GM12865 (cell line): ENCODE data around the gene PDAP1.

Experiments used
- DNase-seq: peaks from one replicate; pipeline ENCODE4 v3.0.0; 2010; ENCODE audit warnings: low read depth
- H3K4me3 ChIP-seq: 2 replicates; pipeline ENCODE4 v1.5.1; 2011; ENCODE audit warnings: mild to moderate bottlenecking, low read depth, low read length, control low read depth
- TF ChIP-seq, protein P1 (sequence below): IDR thresholded peaks from 2 replicates; pipeline ENCODE4 v1.5.1; 2011; ENCODE audit warnings: low read length, control low read depth, low read depth, inconsistent platforms; ENCODE audit not compliant: insufficient read depth; ENCODE audit errors: missing control alignments

The PDAP1 gene

DNA sequence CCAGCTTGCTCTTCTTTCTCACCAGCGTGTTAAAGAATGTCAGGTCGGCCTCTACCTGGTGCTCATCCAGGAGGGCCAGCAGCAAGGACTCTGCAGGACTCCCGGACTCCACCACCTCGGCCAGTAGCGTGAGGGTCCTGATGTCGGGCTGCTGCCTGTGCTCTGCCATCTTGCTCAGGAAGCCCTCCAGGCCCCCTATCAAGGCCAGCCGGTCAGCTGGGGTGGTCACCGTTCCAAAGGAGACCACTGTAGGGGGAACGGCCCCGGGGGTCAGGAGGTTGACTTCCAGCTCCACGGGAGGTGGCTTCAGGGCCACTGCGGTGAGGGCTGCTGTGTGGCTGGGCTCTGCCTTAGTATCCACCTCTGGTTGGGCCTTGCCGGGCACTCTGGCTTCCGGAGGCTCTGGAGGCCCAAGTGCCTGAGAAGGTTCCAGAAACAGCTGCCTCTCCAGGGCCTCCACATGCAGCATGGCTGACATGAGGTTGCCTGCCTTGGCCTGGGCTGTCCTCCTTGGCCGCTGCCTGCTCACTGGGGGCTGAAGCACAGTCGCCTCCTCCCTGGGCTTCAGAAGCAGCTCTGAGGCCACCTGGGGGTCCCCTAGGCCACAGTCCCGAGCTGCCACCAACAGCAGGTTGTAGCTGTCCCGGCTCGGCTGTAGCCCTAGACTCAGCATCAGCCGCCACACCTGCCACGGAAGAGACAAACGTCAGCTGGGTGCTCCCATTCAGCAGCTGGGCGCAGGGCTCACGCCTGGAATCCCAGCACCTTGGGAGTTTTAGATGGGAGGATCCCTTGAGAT is 16.7 kb upstream of the PDAP1 start:
- no peak overlapping the region for H3K4me3 ChIP-seq
- TF ChIP-seq, protein P1, sequence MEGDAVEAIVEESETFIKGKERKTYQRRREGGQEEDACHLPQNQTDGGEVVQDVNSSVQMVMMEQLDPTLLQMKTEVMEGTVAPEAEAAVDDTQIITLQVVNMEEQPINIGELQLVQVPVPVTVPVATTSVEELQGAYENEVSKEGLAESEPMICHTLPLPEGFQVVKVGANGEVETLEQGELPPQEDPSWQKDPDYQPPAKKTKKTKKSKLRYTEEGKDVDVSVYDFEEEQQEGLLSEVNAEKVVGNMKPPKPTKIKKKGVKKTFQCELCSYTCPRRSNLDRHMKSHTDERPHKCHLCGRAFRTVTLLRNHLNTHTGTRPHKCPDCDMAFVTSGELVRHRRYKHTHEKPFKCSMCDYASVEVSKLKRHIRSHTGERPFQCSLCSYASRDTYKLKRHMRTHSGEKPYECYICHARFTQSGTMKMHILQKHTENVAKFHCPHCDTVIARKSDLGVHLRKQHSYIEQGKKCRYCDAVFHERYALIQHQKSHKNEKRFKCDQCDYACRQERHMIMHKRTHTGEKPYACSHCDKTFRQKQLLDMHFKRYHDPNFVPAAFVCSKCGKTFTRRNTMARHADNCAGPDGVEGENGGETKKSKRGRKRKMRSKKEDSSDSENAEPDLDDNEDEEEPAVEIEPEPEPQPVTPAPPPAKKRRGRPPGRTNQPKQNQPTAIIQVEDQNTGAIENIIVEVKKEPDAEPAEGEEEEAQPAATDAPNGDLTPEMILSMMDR, result no peak
- no peak for DNase-seq

DNA sequence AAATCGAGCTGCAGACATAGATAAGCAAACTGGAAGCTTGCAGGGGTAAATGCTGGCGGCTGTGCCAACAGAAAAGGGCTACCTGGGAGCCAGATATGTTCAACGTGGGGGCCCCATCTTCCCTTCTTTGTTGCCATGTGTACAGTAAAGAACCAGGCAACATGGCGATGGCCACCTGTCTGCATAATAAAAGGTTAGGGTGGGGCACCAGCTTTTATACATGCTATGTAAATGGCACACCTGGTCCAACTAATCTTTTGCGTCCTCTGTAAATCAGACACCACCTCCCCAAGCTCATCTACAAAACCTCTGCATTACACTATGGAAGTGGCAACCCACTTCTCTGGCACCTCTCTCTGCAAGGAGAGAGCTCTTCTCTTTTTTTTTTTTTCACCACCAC is 14.2 kb upstream of the PDAP1 start:
- TF ChIP-seq, protein P1, result no peak
- DNase-seq, result no peak
- no peak overlapping the region for H3K4me3 ChIP-seq

DNA sequence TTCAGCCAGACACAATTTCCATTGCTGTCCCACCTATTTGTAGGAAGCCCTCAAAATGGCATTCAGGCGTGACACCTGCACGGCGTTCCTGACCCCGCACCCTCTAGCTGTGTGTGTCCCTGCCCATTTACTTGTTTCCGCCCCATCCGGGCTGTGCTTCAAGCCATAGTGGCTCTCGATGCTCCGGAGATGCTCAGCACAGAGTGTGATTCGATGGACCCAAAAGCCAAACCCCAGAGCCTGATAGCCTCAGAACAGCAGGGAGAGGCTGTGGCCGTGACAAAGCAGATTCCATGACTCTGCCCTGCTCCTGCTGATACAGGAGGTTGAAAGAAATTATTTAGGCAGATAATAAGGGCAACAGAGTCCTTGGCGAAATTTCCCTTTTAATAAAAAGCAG is 13.8 kb upstream of the PDAP1 start:
- TF ChIP-seq, protein P1, result no peak
- DNase-seq, result no peak

DNA sequence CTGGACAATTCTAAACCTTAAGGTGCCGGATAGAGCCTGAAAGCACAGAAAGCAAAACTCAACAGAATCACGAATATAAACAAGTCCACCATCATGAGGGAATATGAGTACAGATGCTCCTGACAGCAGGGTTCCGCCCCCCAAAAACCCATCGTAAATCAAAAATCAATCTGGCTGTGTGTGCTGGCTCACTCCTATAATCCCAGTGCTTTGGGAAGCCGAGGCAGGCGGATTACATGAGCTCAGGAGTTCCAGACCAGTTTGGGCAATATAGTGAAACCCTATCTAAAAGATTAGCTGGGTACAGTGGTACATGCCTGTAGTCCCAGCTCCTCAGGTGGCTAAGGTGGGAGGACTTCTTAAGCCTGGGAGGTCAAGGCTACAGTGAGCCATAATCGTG is 12.6 kb upstream of the PDAP1 start:
- no peak overlapping the region for H3K4me3 ChIP-seq
- TF ChIP-seq, protein P1, result no peak
- DNase-seq, result no peak

More for the DNA sequence above, 13.8 kb upstream of the PDAP1 start:
- no peak overlapping the region for H3K4me3 ChIP-seq

DNA sequence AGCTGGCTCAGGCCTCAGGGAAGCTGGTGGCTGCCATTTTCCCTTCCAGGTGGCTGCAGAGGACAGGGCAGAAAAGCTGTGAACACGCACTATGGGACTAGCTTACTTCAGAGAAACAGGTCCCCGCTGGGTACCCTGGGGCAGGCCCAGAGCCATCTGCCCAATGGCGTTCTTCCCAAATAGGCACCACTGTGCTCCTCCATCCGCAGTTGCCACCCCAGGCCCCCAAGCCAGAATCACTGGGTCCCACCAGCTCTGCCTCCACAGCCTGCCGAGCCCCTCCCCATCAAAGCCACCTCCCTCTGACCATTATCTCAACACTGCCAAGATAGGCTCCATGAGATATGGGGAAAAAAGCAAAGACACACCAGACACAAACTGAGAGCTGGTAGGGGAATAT is 11.8 kb upstream of the PDAP1 start:
- no peak for DNase-seq
- TF ChIP-seq, protein P1, result no peak

DNA sequence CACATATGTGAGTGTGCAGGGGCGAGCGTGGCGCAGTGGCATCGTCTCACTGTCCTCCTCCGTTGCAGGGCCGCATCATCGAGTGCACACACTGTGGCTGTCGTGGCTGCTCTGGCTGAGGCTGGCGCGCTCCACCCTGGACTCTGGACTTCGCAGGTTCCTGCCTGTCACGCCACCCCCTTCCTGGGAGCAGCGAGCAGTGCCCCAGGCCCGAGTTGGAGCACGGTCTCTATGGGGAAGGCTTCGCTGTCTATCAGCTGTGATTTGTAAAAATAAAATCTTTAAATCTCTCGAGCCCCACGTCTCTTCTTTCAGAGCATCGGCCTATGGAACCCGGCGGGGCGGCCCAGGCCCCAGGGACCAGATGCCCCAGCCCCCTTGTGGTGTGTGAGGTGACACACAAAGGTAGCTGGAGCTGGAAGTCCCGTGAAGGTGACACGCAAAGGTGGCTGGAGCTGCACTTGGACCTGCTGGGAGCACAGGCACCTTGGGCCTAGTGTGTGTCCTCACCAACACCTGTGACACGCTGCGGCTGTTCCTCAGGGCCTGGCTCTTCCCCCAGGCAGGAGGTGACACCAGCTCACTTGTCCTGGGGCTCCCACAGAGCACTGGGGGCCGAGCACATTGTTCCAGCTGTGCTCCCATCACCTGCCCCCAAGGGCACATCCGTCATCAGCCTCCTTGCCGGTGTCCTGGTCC is 11.1 kb upstream of the PDAP1 start:
- TF ChIP-seq, protein P1, result no peak
- DNase-seq, result no peak
- H3K4me3 ChIP-seq, result no peak overlapping the region

More for the DNA sequence above, 11.8 kb upstream of the PDAP1 start:
- no peak overlapping the region for H3K4me3 ChIP-seq
